SK-N-SH (cell line): ENCODE data around the gene PLEKHG5. TPM values are rescaled to one million over a fixed set of nuclear protein-coding genes. Genes with fewer than 3 reads are reported as not detected.

ENCODE experiments used
- CTCF ChIA-PET: fragments of 300-600, 350-600 bp; formaldehyde crosslinking; extraction: SDS; loops from one replicate; lab custom pipeline; 2021; lab: Yijun Ruan, JAX
- POLR2A ChIA-PET: fragments of 350-600 bp; sonication (Branson Sonifier 250); formaldehyde crosslinking; extraction: SDS; loops from one replicate; lab custom pipeline; 2020; ENCODE audit warnings: antibody characterized with exemption, inconsistent platforms; lab: Yijun Ruan, JAX
- DNase-seq: peaks from one replicate; pipeline ENCODE4 v3.0.0; 2012
- H2AFZ ChIP-seq: fragments of 200-600 bp; sonication (generic); 2 replicates; pipeline ENCODE4 v1.8.1; 2016; ENCODE audit warnings: antibody characterized with exemption, mild to moderate bottlenecking, low read depth
- H3F3A ChIP-seq: fragments of 200-600 bp; sonication (generic); replicated peaks from 2 replicates; pipeline ENCODE3; 2016; ENCODE audit warnings: antibody characterized with exemption, mild to moderate bottlenecking; ENCODE audit not compliant: insufficient read depth
- H3K27ac ChIP-seq, 2 experiments: fragments of 200-500 bp in 1 of 2; fragments of 200-600 bp in 1 of 2; sonication (Bioruptor generic) in 1 of 2; sonication (generic), shearing (Covaris generic) in 1 of 2; 2 replicates each; pipeline versions ENCODE4 v1.5.1 to v1.6.1; 2014 to 2016; ENCODE audit warnings: low read depth in 2 of 2, inconsistent platforms in 1 of 2, low read length in 1 of 2, mild to moderate bottlenecking in 1 of 2, mixed read lengths in 1 of 2
- H3K27me3 ChIP-seq: fragments of 200-600 bp; sonication (generic), shearing (Covaris generic); 2 replicates; pipeline ENCODE4 v1.6.1; 2016; ENCODE audit warnings: mixed run types; ENCODE audit not compliant: insufficient read depth
- H3K36me3 ChIP-seq, 2 experiments: fragments of 200-500 bp in 1 of 2; fragments of 200-600 bp in 1 of 2; sonication (Bioruptor generic) in 1 of 2; sonication (generic) in 1 of 2; replicated peaks in 1 of 2; 2 replicates each; pipeline versions ENCODE3 to v1.5.1; 2014 to 2016; ENCODE audit warnings: low read length in 1 of 2, mild to moderate bottlenecking in 1 of 2; ENCODE audit not compliant: insufficient read depth in 2 of 2, control insufficient read depth in 1 of 2
- H3K4me1 ChIP-seq, 2 experiments: fragments of 200-500 bp in 1 of 2; fragments of 200-600 bp in 1 of 2; sonication (Bioruptor generic) in 1 of 2; sonication (generic), shearing (Covaris generic) in 1 of 2; 2 replicates each; pipeline versions ENCODE4 v1.5.1 to v1.6.1; 2014 to 2016; ENCODE audit warnings: low read depth in 1 of 2, low read length in 1 of 2, mixed run types in 1 of 2; ENCODE audit not compliant: insufficient read depth in 2 of 2, control insufficient read depth in 1 of 2
- H3K4me2 ChIP-seq: fragments of 200-600 bp; sonication (generic), shearing (Covaris generic); 2 replicates; pipeline ENCODE4 v1.6.1; 2017; ENCODE audit warnings: mixed run types
- H3K4me3 ChIP-seq, 2 experiments: fragments of 200-500 bp in 1 of 2; fragments of 200-600 bp in 1 of 2; sonication (Bioruptor generic) in 1 of 2; sonication (generic), shearing (Covaris generic) in 1 of 2; 2 replicates each; pipeline versions ENCODE4 v1.5.1 to v1.8.1; 2014 to 2016; ENCODE audit warnings: low read depth in 2 of 2, inconsistent platforms in 1 of 2, low read length in 1 of 2, mild to moderate bottlenecking in 1 of 2, mixed read lengths in 1 of 2, moderate library complexity in 1 of 2
- H3K79me2 ChIP-seq: fragments of 200-600 bp; sonication (generic); 2 replicates; pipeline ENCODE4 v1.8.1; 2017; ENCODE audit warnings: mild to moderate bottlenecking; ENCODE audit not compliant: insufficient read depth
- H3K9ac ChIP-seq: fragments of 200-600 bp; sonication (generic); 2 replicates; pipeline ENCODE4 v1.6.1; 2017; ENCODE audit warnings: mixed run types
- H3K9me2 ChIP-seq: fragments of 200-600 bp; sonication (generic); 2 replicates; pipeline ENCODE4 v1.6.1; 2017; ENCODE audit warnings: mixed run types
- H3K9me3 ChIP-seq: fragments of 200-600 bp; sonication (generic); 2 replicates; pipeline ENCODE4 v1.6.1; 2017; ENCODE audit warnings: mixed run types, mild to moderate bottlenecking, moderate library complexity
- H4K20me1 ChIP-seq: fragments of 200-600 bp; sonication (generic); 2 replicates; pipeline ENCODE4 v1.6.1; 2017; ENCODE audit warnings: mild to moderate bottlenecking, mixed run types; ENCODE audit not compliant: insufficient read depth
- ELF1 ChIP-seq: IDR thresholded peaks from 2 replicates; pipeline ENCODE4 v1.4.0; 2012
- FOSL2 ChIP-seq: IDR thresholded peaks from 2 replicates; pipeline ENCODE4 v1.4.0; 2012; ENCODE audit warnings: low read depth, mild to moderate bottlenecking, moderate library complexity, borderline replicate concordance
- GABPA ChIP-seq: IDR thresholded peaks from 2 replicates; pipeline ENCODE4 v1.4.0; 2012; ENCODE audit warnings: low read depth, mild to moderate bottlenecking
- IRF3 ChIP-seq: fragments of 150-350 bp; IDR thresholded peaks from 2 replicates; pipeline ENCODE4 v1.6.1; 2016; ENCODE audit warnings: mild to moderate bottlenecking, low read depth, low read length
- PBX3 ChIP-seq: IDR thresholded peaks from 2 replicates; pipeline ENCODE4; 2012
- RXRA ChIP-seq: IDR thresholded peaks from 2 replicates; pipeline ENCODE4 v1.4.0; 2012; ENCODE audit warnings: low read depth, mild to moderate bottlenecking, borderline replicate concordance
- SIN3A ChIP-seq: IDR thresholded peaks from 2 replicates; pipeline ENCODE4 v1.6.1; 2012; ENCODE audit warnings: low read depth, mild to moderate bottlenecking, low read length, moderate library complexity, borderline replicate concordance
- TAF1 ChIP-seq: IDR thresholded peaks from 2 replicates; pipeline ENCODE4 v1.6.1; 2012; ENCODE audit warnings: low read depth, mild to moderate bottlenecking, low read length, moderate library complexity, borderline replicate concordance
- TCF12 ChIP-seq: IDR thresholded peaks from 2 replicates; pipeline ENCODE4 v1.4.0; 2012
- USF2 ChIP-seq: fragments of 150-350 bp; IDR thresholded peaks from 2 replicates; pipeline ENCODE4 v1.6.1; 2017; ENCODE audit warnings: antibody characterized with exemption, low read length, low read depth, borderline replicate concordance
- YY1 ChIP-seq: IDR thresholded peaks from 2 replicates; pipeline ENCODE4 v1.4.0; 2012; ENCODE audit warnings: low read depth, mild to moderate bottlenecking
- WGBS: methylation state at CpG from one replicate; pipeline ENCODE4 v1.1.6; 2017; ENCODE audit warnings: low lambda C conversion rate; 5-methylcytosine and 5-hydroxymethylcytosine counted together
- polyA plus RNA-seq, 3 experiments: library from polyadenylated mRNA; depleted of rRNA; stranded (reverse); fragments of >200 nt; gene quantifications; 2 replicates each; pipeline ENCODE4 v1.2.3, GENCODE V29; 2012
- TF ChIP-seq, protein P1 (sequence below): IDR thresholded peaks from 2 replicates; pipeline ENCODE4 v1.6.1; 2012; ENCODE audit warnings: mild to moderate bottlenecking, low read depth, low read length, moderate library complexity

Gene PLEKHG5
- polyA plus RNA-seq, 1 of the 3 experiments (the other 2 are of a cell fraction), result 14.9 TPM

GRCh38 chr1:6420454-6421042, 70.9 kb downstream of the PLEKHG5 start:
- Histone ChIP-seq H3K9me3 (no peaks in the 10 kb centered on the region), H3K27me3 (peaks cover 32% of the 10 kb centered on the region), H3K27ac (no peak overlapping the region), H3K4me2 (no peak overlapping the region), H3K36me3 (no peaks in the 10 kb centered on the region), H3K9ac (no peak overlapping the region), H3K4me3 (no peak overlapping the region), H3K9me2 (no peaks in the 10 kb centered on the region), H3K4me1 (peaks cover 6 to 18% of the 10 kb centered on the region in 2 experiments; a peak in 1 of 4 replicates), H4K20me1 (no peaks in the 10 kb centered on the region), H3F3A (no peaks in the 10 kb centered on the region), H2AFZ (no peak overlapping the region), H3K79me2 (no peaks in the 10 kb centered on the region)
- DNase-seq, result no peak
- 65% methylated on average over 13 of the region's 44 CpGs for WGBS
- CTCF ChIA-PET, result interaction anchor here (0.5 to 16.1 kb wide), 12 partner anchors 15 to 237 kb away, joined by 3 to 290 read pairs (median 5); no protein-coding TSS in a partner anchor
- TF ChIP-seq SIN3A, result no peak
- no peak for TF ChIP-seq GABPA
- no peak for TF ChIP-seq USF2
- POLR2A ChIA-PET, result interaction anchor here (1.5 kb wide), 1 partner anchor 185 kb away, joined by 3 read pairs; the partner anchor contains the start of gene ICMT

GRCh38 chr1:6419804-6420453, 71.5 kb downstream of the PLEKHG5 start, which contains the start of gene HES2:
Gene HES2, minus strand, starts transcription at chr1:6419919. Its CDS starts 99 bp downstream, at chr1:6419820.
- H3K9me3 ChIP-seq, result no peaks in the 10 kb centered on the region
- ChIA-PET CTCF (interaction anchor here (1.0 to 16.1 kb wide), 10 partner anchors 11 to 182 kb away, joined by 3 to 290 read pairs (median 5); no protein-coding TSS in a partner anchor), POLR2A (interaction anchor here (1.5 kb wide), 1 partner anchor 184 kb away, joined by 3 read pairs; the partner anchor contains the start of gene ICMT)
- peak; percentile 61 for DNase-seq
- H3K27ac ChIP-seq, result no peak within 1 kb of the TSS
- 0 out of 4 replicates have a peak within 1 kb of the TSS, but pooled peaks of 1 of the 2 experiments have one; percentile 12 for H3K4me3 ChIP-seq
- H3K4me1 ChIP-seq, result peaks cover 6 to 18% of the 10 kb centered on the region in 2 experiments; a peak in 1 of 4 replicates
- H3K9ac ChIP-seq, result no peak within 1 kb of the TSS
- H4K20me1 ChIP-seq, result no peaks in the 10 kb centered on the region
- H3K36me3 ChIP-seq, result no peaks in the 10 kb centered on the region
- H2AFZ ChIP-seq, result no peak within 1 kb of the TSS
- no peaks in the 10 kb centered on the region for H3K79me2 ChIP-seq
- TF ChIP-seq, protein P1, sequence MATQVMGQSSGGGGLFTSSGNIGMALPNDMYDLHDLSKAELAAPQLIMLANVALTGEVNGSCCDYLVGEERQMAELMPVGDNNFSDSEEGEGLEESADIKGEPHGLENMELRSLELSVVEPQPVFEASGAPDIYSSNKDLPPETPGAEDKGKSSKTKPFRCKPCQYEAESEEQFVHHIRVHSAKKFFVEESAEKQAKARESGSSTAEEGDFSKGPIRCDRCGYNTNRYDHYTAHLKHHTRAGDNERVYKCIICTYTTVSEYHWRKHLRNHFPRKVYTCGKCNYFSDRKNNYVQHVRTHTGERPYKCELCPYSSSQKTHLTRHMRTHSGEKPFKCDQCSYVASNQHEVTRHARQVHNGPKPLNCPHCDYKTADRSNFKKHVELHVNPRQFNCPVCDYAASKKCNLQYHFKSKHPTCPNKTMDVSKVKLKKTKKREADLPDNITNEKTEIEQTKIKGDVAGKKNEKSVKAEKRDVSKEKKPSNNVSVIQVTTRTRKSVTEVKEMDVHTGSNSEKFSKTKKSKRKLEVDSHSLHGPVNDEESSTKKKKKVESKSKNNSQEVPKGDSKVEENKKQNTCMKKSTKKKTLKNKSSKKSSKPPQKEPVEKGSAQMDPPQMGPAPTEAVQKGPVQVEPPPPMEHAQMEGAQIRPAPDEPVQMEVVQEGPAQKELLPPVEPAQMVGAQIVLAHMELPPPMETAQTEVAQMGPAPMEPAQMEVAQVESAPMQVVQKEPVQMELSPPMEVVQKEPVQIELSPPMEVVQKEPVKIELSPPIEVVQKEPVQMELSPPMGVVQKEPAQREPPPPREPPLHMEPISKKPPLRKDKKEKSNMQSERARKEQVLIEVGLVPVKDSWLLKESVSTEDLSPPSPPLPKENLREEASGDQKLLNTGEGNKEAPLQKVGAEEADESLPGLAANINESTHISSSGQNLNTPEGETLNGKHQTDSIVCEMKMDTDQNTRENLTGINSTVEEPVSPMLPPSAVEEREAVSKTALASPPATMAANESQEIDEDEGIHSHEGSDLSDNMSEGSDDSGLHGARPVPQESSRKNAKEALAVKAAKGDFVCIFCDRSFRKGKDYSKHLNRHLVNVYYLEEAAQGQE, result no peak
- no peak for TF ChIP-seq FOSL2
- TF ChIP-seq IRF3, result no peak
- TF ChIP-seq TCF12, result no peak
- no peak for TF ChIP-seq ELF1
- no peak for TF ChIP-seq USF2
- TF ChIP-seq TAF1, result no peak
- no peak for TF ChIP-seq PBX3
- TF ChIP-seq YY1, result no peak
- TF ChIP-seq RXRA, result no peak
- 6% methylated on average over 3 of the region's 62 CpGs for WGBS
- no peaks in the 10 kb centered on the region for H3K9me2 ChIP-seq
- H3K27me3 ChIP-seq, result peaks cover 26% of the 10 kb centered on the region
- H3K4me2 ChIP-seq, result peak within 1 kb of the TSS; percentile 24; the same call in 1 of the 2 replicates
- H3F3A ChIP-seq, result no peaks in the 10 kb centered on the region
